NCI-H1694 treated with DMSO at 0.1 percent for 48 hours (cell line): ENCODE results near the gene POTEM.
"Not testable (repeated sequence)": the region's sequence is repeated elsewhere in the genome, so short reads cannot be mapped to it uniquely, and the experiment has no call there.

Experiments
- DNase-seq: peaks from one replicate; lab custom pipeline; 2025; lab: John Stamatoyannopoulos, UW

POTEM gene

DNA sequence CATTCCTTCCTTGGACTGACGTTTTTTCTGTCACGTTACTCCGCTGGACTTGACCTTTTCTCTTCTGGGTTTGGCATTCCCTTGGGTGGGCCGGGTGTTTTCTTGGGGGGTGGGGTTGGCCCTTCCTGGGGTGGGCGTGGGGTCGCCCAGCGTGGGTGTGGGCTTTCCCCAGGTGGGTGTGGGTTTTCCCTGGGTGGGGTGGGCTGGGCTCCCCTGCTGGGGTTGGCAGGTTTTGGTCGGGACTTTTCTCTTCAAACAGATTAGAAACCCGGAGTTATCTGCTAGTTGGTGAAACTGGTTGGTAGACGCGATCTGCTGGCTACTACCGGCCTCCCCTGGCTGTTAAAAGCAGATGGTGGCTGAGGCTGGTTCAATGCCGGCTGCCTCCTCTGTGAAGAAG lies at the start of gene POTEM:
Gene POTEM, plus strand, starts transcription at position 301 of the 400 bp plus-strand sequence. Its CDS starts 52 bp downstream, at position 353.
- DNase-seq: not testable (repeated sequence)

DNA sequence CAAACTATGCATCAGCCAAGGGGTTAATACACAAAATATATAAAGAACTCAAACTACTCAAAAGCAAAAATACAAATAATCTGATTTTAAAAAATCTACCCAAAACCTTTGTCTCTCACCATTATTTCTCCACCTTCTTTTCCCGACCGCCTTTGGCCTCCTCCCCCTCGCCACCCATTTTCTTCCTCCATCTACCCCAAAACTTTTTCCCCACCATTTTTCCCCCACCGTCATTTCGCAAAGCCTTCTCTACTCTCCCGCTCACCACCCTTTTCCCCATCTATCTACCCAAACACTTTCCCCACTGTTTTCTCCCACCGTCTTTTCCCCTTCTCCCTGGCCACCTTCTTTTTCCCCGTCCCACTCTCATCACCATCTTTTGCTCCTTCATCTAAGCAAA lies 48.9 kb upstream of the POTEM start:
- DNase-seq: not testable (repeated sequence)

DNA sequence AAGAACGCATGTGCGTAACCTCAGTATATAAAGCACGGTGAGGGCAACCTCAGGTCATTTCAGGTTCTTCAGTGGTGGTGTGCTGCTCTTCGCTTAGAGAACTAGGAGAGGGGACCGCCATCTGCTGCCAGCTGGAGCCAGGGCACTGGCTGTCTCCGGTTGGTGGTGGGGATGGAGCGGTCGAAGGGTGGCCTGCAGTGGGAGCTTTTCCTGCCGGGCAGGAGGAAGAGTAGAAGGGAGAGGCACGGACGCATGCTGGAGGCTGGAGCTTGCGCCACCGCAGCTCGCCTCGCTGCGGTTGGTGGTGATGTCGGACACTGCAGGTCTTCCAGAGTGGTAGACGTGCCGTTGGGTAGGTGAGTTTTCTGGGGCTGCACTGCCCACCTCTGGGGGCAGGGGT lies 47.2 kb upstream of the POTEM start:
- not testable (repeated sequence) for DNase-seq

DNA sequence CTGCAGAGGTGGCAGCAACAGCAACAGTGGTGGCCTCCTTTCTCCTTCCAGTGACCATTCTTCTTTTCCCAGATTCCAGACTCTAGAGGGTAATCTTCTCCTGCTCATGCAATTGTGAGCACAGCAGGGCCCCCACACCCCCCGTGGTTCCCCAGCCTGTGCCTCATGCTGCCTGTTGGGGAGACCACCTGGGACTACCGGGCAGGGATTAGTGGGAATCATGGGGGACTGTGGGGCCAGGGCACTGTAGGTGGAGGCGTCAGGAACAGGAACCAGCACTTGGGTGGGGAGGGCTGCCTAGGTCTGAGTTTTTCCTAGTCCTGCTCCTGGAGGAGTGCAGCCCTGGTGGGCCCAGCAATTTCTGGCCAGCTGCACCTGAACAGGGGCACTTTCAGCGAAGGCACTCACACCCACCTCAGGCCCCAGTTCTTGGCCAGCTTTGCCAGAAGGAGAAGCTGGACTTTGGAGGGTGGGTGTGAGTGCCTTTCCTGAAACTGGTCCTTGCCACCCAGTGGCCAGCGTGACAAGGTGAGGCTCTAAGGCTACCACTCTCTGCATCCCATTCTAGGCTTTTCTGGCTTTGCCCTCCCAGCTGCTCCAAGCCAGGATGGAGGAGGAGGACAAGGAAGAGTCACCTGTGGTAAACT lies 46.1 kb upstream of the POTEM start:
- not testable (repeated sequence) for DNase-seq

DNA sequence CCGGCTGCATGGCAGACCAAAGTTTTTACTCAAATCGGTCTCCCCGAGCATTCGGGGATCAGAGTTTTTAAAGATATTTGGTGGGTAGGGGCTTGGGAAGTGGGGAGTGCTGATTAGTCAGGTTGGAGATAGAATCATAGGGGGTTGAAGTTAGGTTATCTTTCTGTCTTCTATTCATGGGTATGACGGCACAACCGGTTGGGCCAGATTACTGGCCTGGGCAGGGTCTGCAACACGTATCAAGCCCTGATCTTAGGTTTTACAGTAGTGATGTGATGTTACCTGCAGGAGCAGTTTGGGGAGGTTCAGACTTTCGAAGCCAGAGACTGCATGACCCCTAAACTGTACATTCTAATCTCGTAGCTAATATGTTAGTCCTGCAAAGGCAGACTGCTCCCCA lies 30.4 kb upstream of the POTEM start:
- DNase-seq: not testable (repeated sequence)

DNA sequence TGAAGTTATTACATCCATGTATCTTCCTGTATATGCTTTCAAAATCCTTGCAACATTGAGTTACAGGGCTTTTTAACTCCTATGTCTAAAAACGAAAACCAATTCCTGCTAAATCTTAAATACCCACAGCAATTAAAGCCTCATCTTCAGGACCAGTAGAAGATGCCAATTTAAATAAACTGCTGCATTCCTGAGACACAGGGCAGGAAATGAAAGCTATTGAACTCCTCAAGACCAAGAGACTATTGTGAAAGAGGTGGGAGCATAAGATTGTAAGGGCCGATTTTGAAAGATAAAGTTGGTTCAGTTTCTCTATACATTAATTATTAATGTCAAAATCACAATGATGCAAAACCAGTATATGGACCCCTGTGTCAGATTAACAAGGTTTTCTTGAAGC lies 28.5 kb upstream of the POTEM start:
- not testable (repeated sequence) for DNase-seq

DNA sequence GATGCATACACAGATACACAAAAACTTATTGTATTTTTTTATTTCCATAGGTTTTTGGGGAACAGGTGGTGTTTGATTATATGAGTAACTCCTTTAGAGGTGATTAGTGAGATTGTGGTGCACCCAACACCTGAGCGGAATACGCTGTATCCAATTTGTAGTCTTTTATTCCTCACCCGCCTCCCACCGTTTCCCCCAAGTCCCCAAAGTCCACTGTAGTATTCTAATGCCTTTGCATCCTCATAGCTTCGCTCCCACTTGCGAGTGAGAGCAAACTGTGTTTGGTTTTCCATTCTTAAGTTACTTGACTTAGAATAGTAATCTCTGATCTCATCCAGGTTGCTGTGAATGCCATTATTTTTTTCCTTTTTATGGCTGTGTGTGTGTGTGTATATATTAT lies 17.3 kb upstream of the POTEM start:
- not testable (repeated sequence) for DNase-seq

DNA sequence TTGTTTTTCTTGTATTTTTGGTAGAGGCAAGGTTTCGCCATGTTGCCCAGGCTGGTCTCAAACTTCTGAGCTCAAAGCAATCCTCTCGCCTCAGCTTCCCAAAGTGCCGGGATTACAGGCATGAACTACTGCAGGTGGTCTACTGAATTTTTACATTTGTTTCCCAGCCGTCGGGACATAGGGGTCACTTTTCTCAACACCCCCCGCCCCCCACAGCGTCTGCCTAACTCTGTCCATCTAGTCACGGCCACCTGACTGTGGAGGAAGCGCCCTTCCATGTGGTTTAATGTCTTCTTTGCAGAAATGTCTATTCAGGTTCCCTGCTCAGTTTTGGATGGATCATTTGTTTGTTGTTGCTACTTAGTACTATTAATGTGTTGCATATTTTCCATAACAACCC lies 14.1 kb upstream of the POTEM start:
- not testable (repeated sequence) for DNase-seq

DNA sequence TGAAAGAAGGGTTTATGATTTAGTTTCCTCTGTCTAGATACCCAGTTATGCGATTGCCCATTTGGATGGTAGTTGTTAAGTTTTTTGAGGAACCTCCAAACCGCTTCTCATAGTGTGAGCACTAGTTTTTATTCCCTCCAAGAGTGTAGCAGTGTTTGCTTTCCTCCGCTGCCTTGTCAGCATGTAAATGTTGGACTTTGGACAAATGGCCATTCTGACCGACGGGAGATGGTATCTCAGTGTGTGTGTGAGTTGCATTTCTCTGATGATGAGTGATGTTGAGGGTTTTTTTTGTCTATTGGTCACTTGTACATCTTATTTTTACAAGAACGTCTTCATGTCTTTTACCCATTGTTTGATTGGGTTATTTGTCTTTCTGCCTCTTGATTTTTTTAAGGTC lies 11.4 kb upstream of the POTEM start:
- DNase-seq: not testable (repeated sequence)

DNA sequence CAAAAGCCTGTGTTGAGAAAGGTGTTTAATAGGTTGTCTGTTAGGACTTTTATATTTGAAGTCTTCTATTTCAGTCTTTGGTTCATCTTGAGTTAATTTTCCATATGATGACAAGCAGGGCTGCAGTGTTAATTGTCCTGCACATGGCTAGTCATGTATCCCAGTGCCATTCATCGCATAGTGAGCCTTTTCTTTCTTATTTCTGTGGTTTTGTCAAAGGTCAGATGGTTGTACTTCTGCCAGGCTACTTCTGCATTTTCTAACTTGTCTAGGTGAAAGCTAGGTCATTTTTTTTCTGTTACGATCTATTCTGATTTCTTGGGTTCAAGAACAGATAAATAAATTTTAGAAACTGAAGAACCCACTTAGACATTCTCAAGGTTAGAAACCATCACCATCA lies 5.7 kb upstream of the POTEM start:
- not testable (repeated sequence) for DNase-seq

DNA sequence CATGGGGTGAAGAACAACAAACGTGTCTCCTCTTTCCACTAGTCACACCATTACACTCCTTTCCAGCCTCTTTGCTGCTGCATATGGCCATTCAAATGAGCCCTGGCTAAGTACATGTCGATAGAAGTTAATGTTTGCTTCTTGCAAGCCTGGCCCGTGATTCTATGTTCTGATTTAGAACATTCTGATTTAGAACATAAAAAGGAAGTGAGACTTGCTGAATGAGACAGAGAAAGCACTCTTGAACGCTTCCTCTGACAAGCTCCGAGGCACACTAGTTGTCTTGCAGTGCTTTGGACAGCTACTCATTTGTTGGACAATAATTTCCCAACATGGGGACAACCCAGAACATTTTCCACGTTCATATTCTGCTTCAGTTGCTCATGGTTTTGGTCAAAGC lies 5.1 kb upstream of the POTEM start:
- not testable (repeated sequence) for DNase-seq

DNA sequence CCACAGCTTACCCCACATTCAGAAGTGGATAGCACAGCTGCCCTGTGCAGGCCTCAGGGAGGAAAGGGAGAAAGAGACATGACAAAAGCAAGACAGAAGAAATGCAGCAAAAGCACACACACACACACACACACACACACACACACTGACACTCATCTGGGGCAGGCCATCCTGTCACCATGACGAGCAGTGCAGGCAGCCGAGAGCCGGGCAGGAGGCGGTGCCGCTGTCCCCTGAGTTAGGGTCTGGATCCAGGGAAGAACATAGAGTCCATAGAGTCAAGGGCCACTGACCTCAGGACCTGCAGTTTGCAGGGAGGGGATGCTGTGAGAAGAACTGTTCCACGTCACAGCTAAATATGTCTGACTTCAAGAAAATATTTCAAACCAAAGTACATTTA lies 4.0 kb upstream of the POTEM start:
- not testable (repeated sequence) for DNase-seq

DNA sequence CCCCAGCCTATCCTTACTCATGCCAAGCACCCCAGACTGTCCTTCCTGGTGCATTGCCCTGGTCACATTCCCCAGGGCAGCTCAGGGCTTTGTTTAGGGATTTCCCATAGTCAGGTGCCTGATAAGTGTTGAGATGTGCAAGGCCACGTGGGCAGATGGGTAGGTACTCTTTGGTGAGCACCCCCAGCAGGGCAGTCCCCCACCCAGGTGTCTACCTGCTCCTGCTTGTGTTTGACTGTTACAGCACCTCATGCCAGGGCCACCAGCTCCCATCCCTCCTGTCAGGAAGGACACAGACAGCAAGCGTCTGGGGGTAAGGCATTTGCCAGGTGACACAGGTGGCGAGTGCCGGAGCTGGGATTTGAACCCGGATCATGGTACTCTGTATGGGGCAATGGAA lies 2.4 kb upstream of the POTEM start:
- not testable (repeated sequence) for DNase-seq

DNA sequence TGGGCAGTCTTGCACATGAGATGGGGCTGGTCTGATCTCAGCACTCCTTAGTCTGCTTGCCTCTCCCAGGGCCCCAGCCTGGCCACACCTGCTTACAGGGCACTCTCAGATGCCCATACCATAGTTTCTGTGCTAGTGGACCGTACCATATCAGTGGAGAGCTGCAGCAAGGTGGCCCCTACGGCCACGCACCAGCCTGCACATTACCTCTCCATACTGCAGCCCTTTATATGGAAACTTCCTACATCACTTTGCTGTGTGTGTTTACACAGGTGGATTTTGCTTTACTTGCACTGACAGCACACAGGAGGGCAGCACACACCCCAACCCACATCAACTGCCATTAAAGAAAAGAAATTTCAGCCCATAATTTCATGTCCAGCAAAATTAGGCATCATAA lies 35.3 kb downstream of the POTEM start:
- DNase-seq: not testable (repeated sequence)

DNA sequence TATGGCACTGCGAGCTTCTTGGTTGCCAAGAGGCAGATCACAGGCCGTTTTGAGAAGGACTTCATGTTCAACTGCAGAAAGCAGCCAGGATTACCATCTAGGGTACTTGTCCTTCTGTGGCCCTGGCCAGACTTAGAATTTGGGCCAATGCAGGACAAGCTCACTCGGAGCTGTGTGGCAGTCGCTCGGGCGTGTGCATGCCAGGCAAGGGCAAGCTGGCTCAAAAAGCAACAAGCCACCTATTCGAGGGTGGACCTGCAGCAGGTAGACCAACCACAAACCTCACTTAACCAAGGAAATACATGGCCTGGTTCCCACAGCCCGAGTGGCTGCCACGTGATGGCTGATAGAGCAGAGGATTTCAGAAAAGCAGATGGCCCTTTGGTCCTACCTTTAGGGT lies 39.3 kb downstream of the POTEM start:
- not testable (repeated sequence) for DNase-seq

DNA sequence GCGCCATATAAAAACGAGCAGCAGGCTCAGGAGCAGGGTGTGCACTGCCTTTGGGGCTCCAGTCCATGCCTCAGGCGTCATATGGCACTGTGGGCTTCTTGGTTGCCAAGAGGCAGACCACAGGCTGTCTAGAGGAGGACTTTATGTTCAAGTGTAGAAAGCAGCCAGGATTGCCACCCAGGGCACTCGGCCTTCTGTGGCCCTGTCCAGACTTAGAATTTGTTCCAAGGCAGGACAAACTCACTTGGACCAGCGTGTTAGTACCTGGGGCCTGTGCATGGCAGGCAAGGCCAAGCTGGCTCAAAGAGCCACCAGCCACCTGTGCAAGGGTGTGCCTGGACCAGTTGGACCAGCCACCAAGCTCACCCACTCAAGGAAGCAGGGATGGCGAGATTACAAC lies 40.4 kb downstream of the POTEM start:
- DNase-seq: not testable (repeated sequence)

DNA sequence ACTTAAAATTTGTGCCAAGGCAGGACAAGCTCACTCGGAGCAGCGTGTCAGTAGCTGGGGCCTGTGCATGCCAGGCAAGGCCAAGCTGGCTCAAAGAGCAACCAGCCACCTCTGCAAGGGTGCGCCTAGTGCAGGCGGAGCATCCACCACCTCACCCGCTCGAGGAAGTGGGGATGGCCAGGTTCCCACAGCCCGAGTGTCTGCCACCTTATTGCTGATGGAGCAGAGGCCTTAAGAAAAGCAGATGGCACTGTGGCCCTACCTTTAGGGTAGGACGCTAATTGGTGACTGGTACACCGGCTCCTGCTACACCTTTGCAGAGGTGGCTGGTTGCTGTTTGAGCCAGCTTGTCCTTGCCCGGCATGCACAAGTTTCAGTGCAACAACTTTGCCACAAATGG lies 43.8 kb downstream of the POTEM start:
- DNase-seq: not testable (repeated sequence)

DNA sequence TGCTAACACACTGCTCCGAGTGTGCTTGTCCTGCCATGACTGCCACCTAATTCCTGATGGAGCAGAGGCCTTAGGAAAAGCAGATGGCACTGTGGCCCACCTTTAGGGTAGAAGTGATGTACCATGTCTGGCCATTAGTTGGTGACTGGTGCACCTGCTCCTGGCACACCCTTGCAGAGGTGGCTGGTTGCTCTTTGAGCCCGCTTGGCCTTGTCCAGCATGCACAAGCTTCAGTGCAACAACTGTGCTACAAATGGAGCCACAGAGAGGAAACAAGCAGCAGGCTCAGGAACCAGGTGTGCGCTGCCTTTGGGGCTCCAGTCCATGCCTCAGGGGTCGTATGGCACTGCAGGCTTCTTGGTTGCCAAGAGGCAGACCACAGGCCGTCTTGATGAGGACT lies 44.5 kb downstream of the POTEM start:
- DNase-seq: not testable (repeated sequence)

DNA sequence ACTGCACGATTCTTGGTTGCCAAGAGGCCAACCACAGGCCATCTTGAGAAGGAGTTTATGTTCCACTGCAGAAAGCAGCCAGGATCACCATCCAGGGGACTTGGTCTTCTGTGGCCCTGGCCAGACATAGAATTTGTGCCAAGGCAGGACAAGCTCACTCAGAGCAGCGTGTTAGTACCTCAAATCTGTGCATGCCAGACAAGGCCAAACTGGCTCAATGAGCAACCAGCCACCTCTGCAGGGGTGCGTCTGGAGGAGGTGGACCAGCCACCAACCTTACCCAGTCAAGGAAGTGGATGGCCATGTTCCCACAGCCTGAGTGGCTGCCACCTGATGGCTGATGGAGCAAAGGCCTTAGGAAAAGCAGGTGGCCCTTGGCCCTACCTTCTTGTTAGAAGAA lies 48.0 kb downstream of the POTEM start:
- not testable (repeated sequence) for DNase-seq

DNA sequence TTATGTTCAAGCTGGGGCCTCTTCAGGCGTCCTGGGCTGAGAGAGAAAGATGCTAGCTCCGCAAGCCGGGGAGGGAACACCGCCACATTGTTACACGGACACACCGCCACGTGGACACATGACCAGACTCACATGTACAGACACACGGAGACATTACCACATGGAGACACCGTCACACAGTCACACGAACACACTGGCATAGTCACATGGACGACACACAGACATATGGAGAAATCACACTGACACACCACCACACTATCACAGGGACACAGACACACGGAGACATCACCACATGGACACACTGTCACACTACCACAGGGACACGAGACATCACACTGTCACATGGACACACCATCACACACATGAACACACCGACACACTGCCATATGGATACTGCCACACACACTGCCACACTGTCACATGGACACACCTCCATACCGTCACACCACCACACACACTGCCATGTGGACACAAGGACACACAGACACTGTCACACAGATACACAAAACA lies 57.9 kb downstream of the POTEM start:
- DNase-seq: not testable (repeated sequence)

DNA sequence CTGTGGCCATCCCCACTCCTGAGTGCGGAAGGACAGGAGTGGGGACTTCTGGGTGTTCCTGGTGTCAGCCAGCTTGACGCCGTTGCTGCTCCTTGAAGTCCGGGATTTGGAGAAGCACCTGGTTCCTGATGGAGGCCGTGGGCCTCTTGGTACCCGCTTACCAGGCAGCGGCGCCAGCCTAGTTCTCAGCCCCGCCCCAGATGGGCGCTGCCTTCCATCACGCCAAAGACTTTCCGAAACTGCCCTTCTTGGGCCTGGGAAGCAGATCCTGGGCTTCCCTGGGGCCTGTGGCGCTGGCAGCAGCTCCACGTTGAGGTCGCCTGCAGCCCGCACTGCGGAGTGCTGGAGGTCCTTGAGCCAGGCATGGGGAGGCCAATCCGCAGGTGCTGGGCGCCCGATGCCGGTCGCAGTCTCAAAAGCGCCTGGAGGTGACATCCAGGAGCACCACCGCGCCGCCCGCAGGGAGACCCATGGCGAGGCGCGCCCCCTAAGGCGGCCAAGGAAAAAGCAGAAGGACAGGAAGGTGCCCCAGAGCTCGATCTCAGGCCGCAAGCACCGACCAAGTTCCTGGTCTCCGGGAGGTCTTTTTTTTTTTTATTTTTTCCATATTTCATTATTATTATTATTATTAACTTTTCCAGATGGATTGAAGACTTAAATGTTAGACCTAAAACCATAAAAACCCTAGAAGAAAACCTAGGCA lies 59.6 kb downstream of the POTEM start:
- not testable (repeated sequence) for DNase-seq

DNA sequence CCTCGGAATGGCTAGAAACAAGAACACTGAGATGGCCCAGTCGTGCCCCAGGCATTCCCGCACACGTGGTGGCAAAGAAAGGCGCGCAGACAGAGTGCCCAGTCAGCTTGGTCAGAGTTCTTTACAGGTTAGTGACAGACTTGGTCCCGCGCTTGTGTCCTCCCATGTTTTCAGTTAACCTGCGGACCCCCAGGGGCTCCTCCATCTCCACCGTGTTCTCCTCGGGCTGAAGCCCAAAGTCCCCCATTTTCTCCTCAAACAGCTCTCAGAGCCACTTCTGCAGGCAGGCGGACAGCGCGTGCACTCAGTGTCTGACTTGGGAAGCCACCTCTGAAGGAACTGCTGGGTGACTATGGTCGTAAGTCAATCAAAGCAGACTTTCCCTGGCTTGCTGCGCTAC lies 60.7 kb downstream of the POTEM start:
- not testable (repeated sequence) for DNase-seq

DNA sequence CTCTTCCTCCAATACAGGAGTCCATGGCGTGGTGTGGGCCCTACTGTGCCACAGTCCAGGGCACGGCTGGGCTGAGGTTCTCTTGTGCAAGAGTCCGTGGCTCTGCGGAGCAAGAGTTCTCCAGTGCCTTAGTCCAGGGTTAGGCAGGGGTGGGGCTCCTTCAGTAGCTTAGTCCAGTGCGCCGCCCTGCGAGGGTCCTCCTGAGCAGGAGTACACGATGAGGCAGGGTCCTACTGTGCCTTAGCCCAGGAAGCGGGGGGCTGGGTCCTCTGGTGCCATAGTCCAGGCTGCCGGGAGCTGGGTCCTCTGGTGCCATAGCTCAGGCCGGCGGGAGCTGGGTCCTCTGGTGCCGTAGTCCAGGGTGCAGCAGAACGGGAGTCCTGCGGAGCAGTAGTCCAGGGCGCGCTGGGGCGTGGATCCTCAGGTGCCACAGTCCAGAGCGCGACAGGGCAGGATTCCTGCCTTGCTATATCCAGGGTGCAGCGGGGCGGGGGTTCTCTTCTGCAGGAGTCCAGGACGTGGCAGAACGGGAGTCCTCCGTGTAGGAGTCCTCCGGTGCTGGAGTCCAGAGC lies 69.7 kb downstream of the POTEM start:
- not testable (repeated sequence) for DNase-seq
